ENCODE results near the gene ATRNL1. TPM values are rescaled to one million over a fixed set of nuclear protein-coding genes. Genes with fewer than 3 reads are reported as not detected.
A peak's percentile ranks its signal among the peaks of the same experiment; 100 is the strongest.
"Not testable (repeated sequence)": the region's sequence is repeated elsewhere in the genome, so short reads cannot be mapped to it uniquely, and the experiment has no call there.

Gene ATRNL1
- total and polyA plus RNA-seq, 4 donors = 11.7 to 180 (median 38.5) TPM

GRCh38 chr10:115802911-115803310 is 709.7 kb downstream of the ATRNL1 start:
- Histone ChIP-seq H3K9me3 (ENCODE audit: control insufficient read depth, insufficient read depth, low read length) (no peaks in the 10 kb centered on the region), H3K27ac (ENCODE audit: low read depth, low read length) (no peak overlapping the region), H3K27me3 (ENCODE audit: control insufficient read depth, insufficient read depth, low read length) (no peaks in the 10 kb centered on the region), H3K4me1 (ENCODE audit: control insufficient read depth, insufficient read depth, low read length) (no peaks in the 10 kb centered on the region), H3K4me3 (ENCODE audit: low read depth, low read length) (no peak overlapping the region), H3K36me3 (ENCODE audit: control insufficient read depth, insufficient read depth, low read length) (no peaks in the 10 kb centered on the region)
- DNase-seq (ENCODE audit: low read depth in 4 of 6, low spot score in 6 of 6) = no peak

- no peak for DNase-seq (ENCODE audit: low read depth in 4 of 6, low spot score in 6 of 6)
- Histone ChIP-seq H3K27ac (ENCODE audit: low read depth, low read length) (no peak overlapping the region), H3K4me3 (ENCODE audit: low read depth, low read length) (no peak overlapping the region), H3K4me1 (ENCODE audit: control insufficient read depth, insufficient read depth, low read length) (no peaks in the 10 kb centered on the region), H3K9me3 (ENCODE audit: control insufficient read depth, insufficient read depth, low read length) (peaks cover 4% of the 10 kb centered on the region), H3K27me3 (ENCODE audit: control insufficient read depth, insufficient read depth, low read length) (no peaks in the 10 kb centered on the region), H3K36me3 (ENCODE audit: control insufficient read depth, insufficient read depth, low read length) (no peaks in the 10 kb centered on the region)
- no CpG with 5 or more reads among the region's 2 CpGs for WGBS (ENCODE audit: insufficient coverage)
These were observed 721.4 kb downstream of the ATRNL1 start for GRCh38 chr10:115814542-115814941.

- Histone ChIP-seq H3K9me3 (ENCODE audit: control insufficient read depth, insufficient read depth, low read length) (no peaks in the 10 kb centered on the region), H3K4me3 (ENCODE audit: low read depth, low read length) (no peak overlapping the region), H3K27ac (ENCODE audit: low read depth, low read length) (no peak overlapping the region), H3K4me1 (ENCODE audit: control insufficient read depth, insufficient read depth, low read length) (no peaks in the 10 kb centered on the region), H3K36me3 (ENCODE audit: control insufficient read depth, insufficient read depth, low read length) (no peaks in the 10 kb centered on the region), H3K27me3 (ENCODE audit: control insufficient read depth, insufficient read depth, low read length) (no peaks in the 10 kb centered on the region)
- DNase-seq (ENCODE audit: low read depth in 4 of 6, low spot score in 6 of 6) = peak in 1 of 6 donors; percentile 59
- WGBS (ENCODE audit: insufficient coverage) = 45% methylated on average over 1 of the region's 2 CpGs
These were observed 724.8 kb downstream of the ATRNL1 start for GRCh38 chr10:115818012-115818411.

GRCh38 chr10:115826396-115826795 is 733.2 kb downstream of the ATRNL1 start:
- WGBS (ENCODE audit: insufficient coverage) = 96% methylated on average over 5 of the region's 9 CpGs

GRCh38 chr10:115827231-115828009 is 734.3 kb downstream of the ATRNL1 start:
- DNase-seq (ENCODE audit: low read depth in 4 of 6, low spot score in 6 of 6) = peak in 1 of 6 donors; percentile 68
- H3K4me1 ChIP-seq (ENCODE audit: control insufficient read depth, insufficient read depth, low read length) = no peaks in the 10 kb centered on the region
- WGBS (ENCODE audit: insufficient coverage) = 96% methylated on average over 3 of the region's 6 CpGs

More at GRCh38 chr10:115826396-115826795, 733.2 kb downstream of the ATRNL1 start:
- peaks cover 3% of the 10 kb centered on the region for H3K9me3 ChIP-seq (ENCODE audit: control insufficient read depth, insufficient read depth, low read length)
- no peak overlapping the region for H3K27ac ChIP-seq (ENCODE audit: low read depth, low read length)
- H3K4me3 ChIP-seq (ENCODE audit: low read depth, low read length) = no peak overlapping the region
- no peaks in the 10 kb centered on the region for H3K36me3 ChIP-seq (ENCODE audit: control insufficient read depth, insufficient read depth, low read length)
- no peaks in the 10 kb centered on the region for H3K27me3 ChIP-seq (ENCODE audit: control insufficient read depth, insufficient read depth, low read length)
- no peaks in the 10 kb centered on the region for H3K4me1 ChIP-seq (ENCODE audit: control insufficient read depth, insufficient read depth, low read length)
- no peak for DNase-seq (ENCODE audit: low read depth in 4 of 6, low spot score in 6 of 6)

GRCh38 chr10:115828182-115828581 is 735.0 kb downstream of the ATRNL1 start:
- H3K4me3 ChIP-seq (ENCODE audit: low read depth, low read length); H3K9me3 ChIP-seq (ENCODE audit: control insufficient read depth, insufficient read depth, low read length); H3K4me1 ChIP-seq (ENCODE audit: control insufficient read depth, insufficient read depth, low read length); H3K36me3 ChIP-seq (ENCODE audit: control insufficient read depth, insufficient read depth, low read length); DNase-seq (ENCODE audit: low read depth in 4 of 6, low spot score in 6 of 6); H3K27ac ChIP-seq (ENCODE audit: low read depth, low read length); H3K27me3 ChIP-seq (ENCODE audit: control insufficient read depth, insufficient read depth, low read length): not testable (repeated sequence)
- WGBS (ENCODE audit: insufficient coverage) = 100% methylated on average over 1 of the region's 4 CpGs

More at GRCh38 chr10:115827231-115828009, 734.3 kb downstream of the ATRNL1 start:
- peaks cover 3% of the 10 kb centered on the region for H3K9me3 ChIP-seq (ENCODE audit: control insufficient read depth, insufficient read depth, low read length)
- no peaks in the 10 kb centered on the region for H3K36me3 ChIP-seq (ENCODE audit: control insufficient read depth, insufficient read depth, low read length)
- H3K27ac ChIP-seq (ENCODE audit: low read depth, low read length) = no peak overlapping the region
- no peaks in the 10 kb centered on the region for H3K27me3 ChIP-seq (ENCODE audit: control insufficient read depth, insufficient read depth, low read length)
- H3K4me3 ChIP-seq (ENCODE audit: low read depth, low read length) = no peak overlapping the region

GRCh38 chr10:115829521-115830205 is 736.5 kb downstream of the ATRNL1 start:
- 71% methylated on average over 1 of the region's 3 CpGs for WGBS (ENCODE audit: insufficient coverage)
- Histone ChIP-seq H3K36me3 (ENCODE audit: control insufficient read depth, insufficient read depth, low read length) (no peaks in the 10 kb centered on the region), H3K9me3 (ENCODE audit: control insufficient read depth, insufficient read depth, low read length) (peaks cover 3% of the 10 kb centered on the region), H3K27ac (ENCODE audit: low read depth, low read length) (no peak overlapping the region), H3K4me1 (ENCODE audit: control insufficient read depth, insufficient read depth, low read length) (no peaks in the 10 kb centered on the region), H3K4me3 (ENCODE audit: low read depth, low read length) (no peak overlapping the region), H3K27me3 (ENCODE audit: control insufficient read depth, insufficient read depth, low read length) (no peaks in the 10 kb centered on the region)
- DNase-seq (ENCODE audit: low read depth in 4 of 6, low spot score in 6 of 6) = peak in 2 of 6 donors; percentile 65 to 81

- 90% methylated on average over 2 of the region's 3 CpGs for WGBS (ENCODE audit: insufficient coverage)
- peaks cover 2% of the 10 kb centered on the region for H3K9me3 ChIP-seq (ENCODE audit: control insufficient read depth, insufficient read depth, low read length)
- no peak overlapping the region for H3K4me3 ChIP-seq (ENCODE audit: low read depth, low read length)
- no peaks in the 10 kb centered on the region for H3K27me3 ChIP-seq (ENCODE audit: control insufficient read depth, insufficient read depth, low read length)
- H3K4me1 ChIP-seq (ENCODE audit: control insufficient read depth, insufficient read depth, low read length) = no peaks in the 10 kb centered on the region
- no peaks in the 10 kb centered on the region for H3K36me3 ChIP-seq (ENCODE audit: control insufficient read depth, insufficient read depth, low read length)
- no peak overlapping the region for H3K27ac ChIP-seq (ENCODE audit: low read depth, low read length)
- no peak for DNase-seq (ENCODE audit: low read depth in 4 of 6, low spot score in 6 of 6)
These were observed 737.3 kb downstream of the ATRNL1 start for GRCh38 chr10:115830265-115830970.

GRCh38 chr10:115831016-115831415 is 737.9 kb downstream of the ATRNL1 start:
- no peak for DNase-seq (ENCODE audit: low read depth in 4 of 6, low spot score in 6 of 6)
- Histone ChIP-seq H3K27me3 (ENCODE audit: control insufficient read depth, insufficient read depth, low read length) (no peaks in the 10 kb centered on the region), H3K27ac (ENCODE audit: low read depth, low read length) (no peak overlapping the region), H3K4me3 (ENCODE audit: low read depth, low read length) (no peak overlapping the region), H3K4me1 (ENCODE audit: control insufficient read depth, insufficient read depth, low read length) (no peaks in the 10 kb centered on the region), H3K36me3 (ENCODE audit: control insufficient read depth, insufficient read depth, low read length) (no peaks in the 10 kb centered on the region), H3K9me3 (ENCODE audit: control insufficient read depth, insufficient read depth, low read length) (no peaks in the 10 kb centered on the region)
- WGBS (ENCODE audit: insufficient coverage) = 67% methylated on average over 2 of the region's 8 CpGs

Data from spinal cord (tissue), 10 donors.